ENCODE measurements around the gene ZNF750. TPM values are rescaled to one million over a fixed set of nuclear protein-coding genes. Genes with fewer than 3 reads are reported as not detected.

Gene ZNF750
- total RNA-seq, 1 experiment from 2014 or later: not detected

- no peak for TF ChIP-seq TCF7L2 (IDR thresholded peaks at IDR 0.05; ENCODE audit: low read depth, low read length)
- TF ChIP-seq REST (IDR thresholded peaks at IDR 0.05; ENCODE audit: insufficient read depth in 1 of 2, low read depth in 2 of 2, low read length in 1 of 2): no peak
- TF ChIP-seq, protein P1, sequence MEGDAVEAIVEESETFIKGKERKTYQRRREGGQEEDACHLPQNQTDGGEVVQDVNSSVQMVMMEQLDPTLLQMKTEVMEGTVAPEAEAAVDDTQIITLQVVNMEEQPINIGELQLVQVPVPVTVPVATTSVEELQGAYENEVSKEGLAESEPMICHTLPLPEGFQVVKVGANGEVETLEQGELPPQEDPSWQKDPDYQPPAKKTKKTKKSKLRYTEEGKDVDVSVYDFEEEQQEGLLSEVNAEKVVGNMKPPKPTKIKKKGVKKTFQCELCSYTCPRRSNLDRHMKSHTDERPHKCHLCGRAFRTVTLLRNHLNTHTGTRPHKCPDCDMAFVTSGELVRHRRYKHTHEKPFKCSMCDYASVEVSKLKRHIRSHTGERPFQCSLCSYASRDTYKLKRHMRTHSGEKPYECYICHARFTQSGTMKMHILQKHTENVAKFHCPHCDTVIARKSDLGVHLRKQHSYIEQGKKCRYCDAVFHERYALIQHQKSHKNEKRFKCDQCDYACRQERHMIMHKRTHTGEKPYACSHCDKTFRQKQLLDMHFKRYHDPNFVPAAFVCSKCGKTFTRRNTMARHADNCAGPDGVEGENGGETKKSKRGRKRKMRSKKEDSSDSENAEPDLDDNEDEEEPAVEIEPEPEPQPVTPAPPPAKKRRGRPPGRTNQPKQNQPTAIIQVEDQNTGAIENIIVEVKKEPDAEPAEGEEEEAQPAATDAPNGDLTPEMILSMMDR (IDR thresholded peaks at IDR 0.05): no peak
- TF ChIP-seq POLR2AphosphoS5 (IDR thresholded peaks at IDR 0.05; ENCODE audit: low read depth, low read length): no peak
- no peak for TF ChIP-seq SIN3A (IDR thresholded peaks at IDR 0.05; ENCODE audit: borderline replicate concordance, insufficient read depth, low read depth, low read length)
- no TSS peak for BruUV-seq (replicated peaks)
- in situ Hi-C loops (cut with HindIII; ENCODE audit: low pct_unique_long_range_greater_than_20kb, low sequenced_read_pairs) (no loop called here), intact Hi-C loops (cut with micrococcal nuclease; ENCODE audit: unreplicated experiment) (no loop called here)
- H3K9me3 ChIP-seq (ENCODE audit: control insufficient read depth, insufficient read depth, low read depth, low read length): no peaks in the 10 kb centered on the region
- no peak overlapping the region for H3K4me3 ChIP-seq (ENCODE audit: low read depth in 2 of 2, low read length in 2 of 2)
- no peaks in the 10 kb centered on the region for H3K27me3 ChIP-seq (ENCODE audit: control insufficient read depth, insufficient read depth, low read length)
- ChIA-PET POLR2A (no interaction called here), CTCF (no interaction called here)
- no peak overlapping the region for H3K27ac ChIP-seq (ENCODE audit: low read length)
- no peak for ATAC-seq
- H3K36me3 ChIP-seq (ENCODE audit: control insufficient read depth, insufficient read depth, low read length): no peaks in the 10 kb centered on the region; the same call in 1 of the 2 replicates
- DNase-seq (ENCODE audit: low read depth, low spot score): no peak
- H3K4me1 ChIP-seq (ENCODE audit: control insufficient read depth, insufficient read depth, low read length): no peaks in the 10 kb centered on the region
Observed at GRCh38 chr17:82841921-82842596, 2.2 kb upstream of the ZNF750 start.

DNA sequence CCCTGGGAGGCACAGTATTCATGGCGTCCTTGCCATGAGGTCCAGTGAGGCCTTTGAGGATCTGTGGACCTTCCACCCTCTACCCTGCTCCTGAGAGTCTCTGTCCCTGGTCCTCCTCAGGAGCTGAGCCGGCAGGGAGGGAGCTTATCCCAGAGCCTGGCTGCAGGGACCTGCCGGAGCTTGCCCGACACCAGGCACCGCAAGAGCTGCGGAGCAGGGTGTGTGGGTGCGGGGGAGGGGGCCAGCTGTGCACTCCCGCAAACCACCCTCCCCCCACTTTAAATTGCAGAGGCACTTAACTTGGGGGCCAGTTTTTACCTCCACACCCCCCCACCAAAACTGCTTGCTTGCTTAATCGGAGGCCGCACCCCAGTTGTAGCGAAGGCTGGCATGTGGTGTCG, 609 bp upstream of the ZNF750 start:
- Histone ChIP-seq H3K9me3 (ENCODE audit: control insufficient read depth, insufficient read depth, low read depth, low read length) (no peaks in the 10 kb centered on the region), H3K4me3 (ENCODE audit: low read depth in 2 of 2, low read length in 2 of 2) (no peak overlapping the region), H3K36me3 (ENCODE audit: control insufficient read depth, insufficient read depth, low read length) (no peaks in the 10 kb centered on the region; the same call in 1 of the 2 replicates), H3K27ac (ENCODE audit: low read length) (no peak overlapping the region), H3K4me1 (ENCODE audit: control insufficient read depth, insufficient read depth, low read length) (no peaks in the 10 kb centered on the region), H3K27me3 (ENCODE audit: control insufficient read depth, insufficient read depth, low read length) (no peaks in the 10 kb centered on the region)
- TF ChIP-seq POLR2AphosphoS5 (IDR thresholded peaks at IDR 0.05; ENCODE audit: low read depth, low read length) (no peak), REST (IDR thresholded peaks at IDR 0.05; ENCODE audit: insufficient read depth in 1 of 2, low read depth in 2 of 2, low read length in 1 of 2) (no peak), SIN3A (IDR thresholded peaks at IDR 0.05; ENCODE audit: borderline replicate concordance, insufficient read depth, low read depth, low read length) (no peak), TCF7L2 (IDR thresholded peaks at IDR 0.05; ENCODE audit: low read depth, low read length) (no peak)
- TF ChIP-seq, protein P1 (IDR thresholded peaks at IDR 0.05): no peak
- intact Hi-C loops (cut with micrococcal nuclease; ENCODE audit: unreplicated experiment) (no loop called here), in situ Hi-C loops (cut with HindIII; ENCODE audit: low pct_unique_long_range_greater_than_20kb, low sequenced_read_pairs) (no loop called here)
- ATAC-seq: no peak
- ChIA-PET CTCF (interaction anchor here (0.6 kb wide), 1 partner anchor 483 kb away, joined by 5 read pairs; no protein-coding TSS in a partner anchor), POLR2A (no interaction called here)
- no peak for DNase-seq (ENCODE audit: low read depth, low spot score)
- no TSS peak for BruUV-seq (replicated peaks)

Measured in Panc1 (cell line).